ENCODE data around the gene ZBTB11.

Gene ZBTB11

DNA sequence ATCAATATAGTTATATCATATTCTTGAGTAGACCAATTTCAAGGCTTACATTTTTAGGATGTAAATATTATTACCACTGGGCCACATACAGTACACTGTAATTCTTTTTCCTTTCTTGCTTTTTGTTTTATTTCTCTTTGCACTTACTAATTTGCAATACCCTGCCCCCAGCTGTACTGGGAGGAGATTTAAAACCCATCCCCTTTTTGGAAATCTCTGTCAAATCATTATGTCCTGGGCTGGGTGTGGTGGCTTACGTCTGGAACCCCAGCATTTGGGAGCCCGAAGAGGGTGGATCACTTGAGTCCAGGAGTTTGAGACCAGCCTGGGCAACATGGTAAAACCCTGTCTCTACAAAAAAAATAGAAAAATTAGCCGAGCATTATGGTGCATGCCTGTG lies 16.2 kb downstream of the ZBTB11 start:
- H3K27ac ChIP-seq (replicated peaks; ENCODE audit: low read length) = no peak overlapping the region
- H2AFZ ChIP-seq (ENCODE audit: low read length) = no peak overlapping the region
- no peak overlapping the region for H4K91ac ChIP-seq (ENCODE audit: low read depth, low read length, poor library complexity)
- H3K79me1 ChIP-seq (ENCODE audit: low read depth, low read length) = no peaks in the 10 kb centered on the region
- no peak overlapping the region for H3K23ac ChIP-seq (ENCODE audit: low read depth, low read length, poor library complexity)
- no peak overlapping the region for H4K8ac ChIP-seq (ENCODE audit: low read depth, low read length)
- H2BK5ac ChIP-seq (ENCODE audit: low read length) = no peak overlapping the region
- H2BK15ac ChIP-seq (ENCODE audit: low read length) = no peak overlapping the region
- H3K4ac ChIP-seq (ENCODE audit: low read length) = no peak overlapping the region
- H3K36me3 ChIP-seq (replicated peaks in 1 of 2; ENCODE audit: control insufficient read depth in 2 of 2, insufficient read depth in 2 of 2, low read length in 2 of 2) = peaks cover 7 to 95% of the 10 kb centered on the region in 2 donors
- H2BK12ac ChIP-seq (ENCODE audit: low read length) = no peak overlapping the region
- no peaks in the 10 kb centered on the region for H3K27me3 ChIP-seq (ENCODE audit: control insufficient read depth in 3 of 3, insufficient read depth in 3 of 3, low read depth in 1 of 3, low read length in 3 of 3)
- no peak overlapping the region for H3K9ac ChIP-seq (ENCODE audit: low read depth, low read length, poor library complexity)
- no peak overlapping the region for H3K4me2 ChIP-seq (ENCODE audit: insufficient read depth, low read length, poor library complexity, severe bottlenecking)
- DNase-seq (ENCODE audit: low spot score) = no peak
- H3K4me3 ChIP-seq (ENCODE audit: low read length in 2 of 2) = no peak overlapping the region
- no peak overlapping the region for H2AK5ac ChIP-seq (ENCODE audit: low read depth, low read length)
- WGBS, 2 donors (ENCODE audit: extremely low coverage in 2 of 2, insufficient read length in 2 of 2, insufficient replicate concordance in 1 of 2) = no CpG with 5 or more reads among the region's 3 CpGs
- H3K14ac ChIP-seq (ENCODE audit: low read length) = no peak overlapping the region
- H3K18ac ChIP-seq (ENCODE audit: low read length) = no peak overlapping the region
- H3K9me3 ChIP-seq (replicated peaks in 1 of 2; ENCODE audit: control insufficient read depth in 2 of 2, insufficient read depth in 1 of 2, low read depth in 1 of 2, low read length in 2 of 2) = no peaks in the 10 kb centered on the region
- H3K4me1 ChIP-seq (ENCODE audit: control insufficient read depth in 2 of 2, insufficient read depth in 1 of 2, low read depth in 1 of 2, low read length in 2 of 2) = no peaks in the 10 kb centered on the region
- H2BK120ac ChIP-seq (ENCODE audit: low read depth, low read length) = no peak overlapping the region

DNA sequence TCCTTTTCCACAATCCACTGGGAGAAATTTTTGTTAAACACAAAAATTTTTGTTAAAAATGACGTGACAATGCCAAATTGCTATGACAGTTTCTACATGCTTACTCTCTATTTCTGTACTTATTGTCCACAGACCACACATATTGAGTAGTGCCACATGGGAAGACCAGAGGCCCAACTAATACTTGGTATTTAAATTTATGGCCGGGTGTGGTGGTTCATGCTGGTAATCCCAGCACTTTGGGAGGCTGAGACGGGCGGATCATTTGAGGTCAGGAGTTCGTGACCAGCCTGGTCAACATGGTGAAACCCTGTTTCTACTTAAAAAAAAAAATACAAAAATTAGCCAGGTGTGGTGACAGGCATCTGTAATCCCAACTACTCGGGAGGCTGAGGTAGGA lies 20.3 kb downstream of the ZBTB11 start:
- Histone ChIP-seq H3K27me3 (ENCODE audit: control insufficient read depth in 3 of 3, insufficient read depth in 3 of 3, low read depth in 1 of 3, low read length in 3 of 3) (no peaks in the 10 kb centered on the region), H4K8ac (ENCODE audit: low read depth, low read length) (no peak overlapping the region), H3K9me3 (replicated peaks in 1 of 2; ENCODE audit: control insufficient read depth in 2 of 2, insufficient read depth in 1 of 2, low read depth in 1 of 2, low read length in 2 of 2) (no peaks in the 10 kb centered on the region), H2AK5ac (ENCODE audit: low read depth, low read length) (no peak overlapping the region), H3K9ac (ENCODE audit: low read depth, low read length, poor library complexity) (no peak overlapping the region), H2AFZ (ENCODE audit: low read length) (no peak overlapping the region), H2BK15ac (ENCODE audit: low read length) (no peak overlapping the region), H3K79me1 (ENCODE audit: low read depth, low read length) (no peaks in the 10 kb centered on the region), H3K27ac (replicated peaks; ENCODE audit: low read length) (no peak overlapping the region), H3K18ac (ENCODE audit: low read length) (no peak overlapping the region), H3K4me3 (ENCODE audit: low read length in 2 of 2) (no peak overlapping the region), H3K23ac (ENCODE audit: low read depth, low read length, poor library complexity) (no peak overlapping the region), H3K4me1 (ENCODE audit: control insufficient read depth in 2 of 2, insufficient read depth in 1 of 2, low read depth in 1 of 2, low read length in 2 of 2) (no peaks in the 10 kb centered on the region), H3K14ac (ENCODE audit: low read length) (no peak overlapping the region), H3K4ac (ENCODE audit: low read length) (no peak overlapping the region), H3K36me3 (replicated peaks in 1 of 2; ENCODE audit: control insufficient read depth in 2 of 2, insufficient read depth in 2 of 2, low read length in 2 of 2) (peaks cover 6 to 96% of the 10 kb centered on the region in 2 donors), H4K91ac (ENCODE audit: low read depth, low read length, poor library complexity) (no peak overlapping the region), H2BK120ac (ENCODE audit: low read depth, low read length) (no peak overlapping the region), H2BK12ac (ENCODE audit: low read length) (no peak overlapping the region), H2BK5ac (ENCODE audit: low read length) (no peak overlapping the region), H3K4me2 (ENCODE audit: insufficient read depth, low read length, poor library complexity, severe bottlenecking) (no peak overlapping the region)
- no CpG with 5 or more reads among the region's 6 CpGs for WGBS, 2 donors (ENCODE audit: extremely low coverage in 2 of 2, insufficient read length in 2 of 2, insufficient replicate concordance in 1 of 2)
- no peak for DNase-seq (ENCODE audit: low spot score)

DNA sequence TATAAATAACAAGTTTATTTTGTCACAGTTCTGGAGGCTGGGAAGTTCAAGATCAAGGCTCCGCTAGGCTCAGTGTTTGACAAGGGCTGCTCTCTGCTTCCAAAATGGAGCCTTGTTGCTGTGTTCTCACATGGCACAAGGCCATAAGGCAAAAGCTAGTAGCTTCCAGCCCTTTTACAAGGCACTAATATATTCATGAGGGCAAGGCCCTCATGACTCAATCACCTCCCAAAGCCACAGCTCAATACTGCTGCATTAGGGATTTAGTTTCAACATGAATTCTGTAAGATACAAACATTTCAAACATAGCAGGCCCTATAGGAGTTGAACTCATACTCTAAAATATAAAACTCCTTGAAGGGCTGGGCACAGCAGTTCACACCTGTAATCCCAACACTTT lies 30.2 kb downstream of the ZBTB11 start:
- no peak overlapping the region for H3K9ac ChIP-seq (ENCODE audit: low read depth, low read length, poor library complexity)
- no peaks in the 10 kb centered on the region for H3K79me1 ChIP-seq (ENCODE audit: low read depth, low read length)
- H2AFZ ChIP-seq (ENCODE audit: low read length) = no peak overlapping the region
- H3K4me3 ChIP-seq (ENCODE audit: low read length in 2 of 2) = no peak overlapping the region
- H3K4ac ChIP-seq (ENCODE audit: low read length) = no peak overlapping the region
- H3K27me3 ChIP-seq (ENCODE audit: control insufficient read depth in 3 of 3, insufficient read depth in 3 of 3, low read depth in 1 of 3, low read length in 3 of 3) = no peaks in the 10 kb centered on the region
- no peak overlapping the region for H2BK12ac ChIP-seq (ENCODE audit: low read length)
- H2BK120ac ChIP-seq (ENCODE audit: low read depth, low read length) = no peak overlapping the region
- no CpG with 5 or more reads among the region's 1 CpG for WGBS, 2 donors (ENCODE audit: extremely low coverage in 2 of 2, insufficient read length in 2 of 2, insufficient replicate concordance in 1 of 2)
- no peak overlapping the region for H3K4me2 ChIP-seq (ENCODE audit: insufficient read depth, low read length, poor library complexity, severe bottlenecking)
- no peak overlapping the region for H4K8ac ChIP-seq (ENCODE audit: low read depth, low read length)
- peaks cover 2 to 7% of the 10 kb centered on the region in 2 donors for H3K9me3 ChIP-seq (replicated peaks in 1 of 2; ENCODE audit: control insufficient read depth in 2 of 2, insufficient read depth in 1 of 2, low read depth in 1 of 2, low read length in 2 of 2)
- H2AK5ac ChIP-seq (ENCODE audit: low read depth, low read length) = no peak overlapping the region
- no peaks in the 10 kb centered on the region for H3K4me1 ChIP-seq (ENCODE audit: control insufficient read depth in 2 of 2, insufficient read depth in 1 of 2, low read depth in 1 of 2, low read length in 2 of 2)
- H3K27ac ChIP-seq (replicated peaks; ENCODE audit: low read length) = no peak overlapping the region
- H3K36me3 ChIP-seq (replicated peaks in 1 of 2; ENCODE audit: control insufficient read depth in 2 of 2, insufficient read depth in 2 of 2, low read length in 2 of 2) = peaks cover 10 to 41% of the 10 kb centered on the region in 2 donors
- H3K14ac ChIP-seq (ENCODE audit: low read length) = no peak overlapping the region
- H3K23ac ChIP-seq (ENCODE audit: low read depth, low read length, poor library complexity) = no peak overlapping the region
- H2BK5ac ChIP-seq (ENCODE audit: low read length) = no peak overlapping the region
- no peak for DNase-seq (ENCODE audit: low spot score)
- no peak overlapping the region for H2BK15ac ChIP-seq (ENCODE audit: low read length)
- no peak overlapping the region for H3K18ac ChIP-seq (ENCODE audit: low read length)
- H4K91ac ChIP-seq (ENCODE audit: low read depth, low read length, poor library complexity) = no peak overlapping the region

DNA sequence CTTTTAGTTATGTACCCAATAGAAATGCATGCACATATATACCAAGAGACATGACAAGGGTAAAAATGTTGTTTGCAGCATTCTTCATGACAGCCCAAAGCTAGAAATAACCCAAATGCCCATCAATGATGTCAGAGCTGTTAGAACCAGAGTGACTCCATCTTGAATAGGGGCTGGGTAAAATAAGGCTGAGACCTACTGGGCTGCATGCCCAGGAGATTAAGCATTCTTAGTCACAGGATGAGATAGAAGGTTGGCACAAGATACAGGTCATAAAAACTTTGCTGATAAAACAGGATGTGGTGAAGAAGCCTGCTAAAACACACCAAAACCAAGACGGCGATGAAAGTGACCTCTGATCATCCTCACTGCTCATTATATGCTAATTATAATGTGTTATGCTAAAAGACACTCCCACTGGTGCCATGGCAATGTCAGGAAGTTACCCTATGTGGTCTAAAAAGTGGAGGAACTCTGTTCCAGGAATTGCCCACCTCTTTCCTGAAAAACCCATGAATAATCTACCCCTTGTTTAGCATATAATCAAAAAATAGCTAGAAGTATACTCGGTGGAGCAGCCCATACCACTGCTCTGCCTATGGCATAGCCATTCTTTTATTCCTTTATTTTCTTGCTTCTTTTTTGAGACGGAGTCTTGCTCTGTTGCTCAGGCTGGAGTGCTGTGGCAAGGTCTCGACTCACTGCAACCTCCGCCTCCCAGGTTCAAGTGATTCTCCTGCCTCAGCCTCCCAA lies 32.9 kb downstream of the ZBTB11 start:
- Histone ChIP-seq H3K9me3 (replicated peaks in 1 of 2; ENCODE audit: control insufficient read depth in 2 of 2, insufficient read depth in 1 of 2, low read depth in 1 of 2, low read length in 2 of 2) (peaks cover 2 to 6% of the 10 kb centered on the region in 2 donors), H4K8ac (ENCODE audit: low read depth, low read length) (no peak overlapping the region), H3K4ac (ENCODE audit: low read length) (no peak overlapping the region), H3K4me3 (ENCODE audit: low read length in 2 of 2) (no peak overlapping the region), H2AFZ (ENCODE audit: low read length) (no peak overlapping the region), H2AK5ac (ENCODE audit: low read depth, low read length) (no peak overlapping the region), H3K14ac (ENCODE audit: low read length) (no peak overlapping the region), H2BK5ac (ENCODE audit: low read length) (no peak overlapping the region), H3K18ac (ENCODE audit: low read length) (no peak overlapping the region), H2BK15ac (ENCODE audit: low read length) (no peak overlapping the region), H4K91ac (ENCODE audit: low read depth, low read length, poor library complexity) (no peak overlapping the region), H2BK12ac (ENCODE audit: low read length) (no peak overlapping the region), H3K27me3 (ENCODE audit: control insufficient read depth in 3 of 3, insufficient read depth in 3 of 3, low read depth in 1 of 3, low read length in 3 of 3) (no peaks in the 10 kb centered on the region), H3K79me1 (ENCODE audit: low read depth, low read length) (no peaks in the 10 kb centered on the region), H3K4me2 (ENCODE audit: insufficient read depth, low read length, poor library complexity, severe bottlenecking) (no peak overlapping the region), H3K23ac (ENCODE audit: low read depth, low read length, poor library complexity) (no peak overlapping the region), H2BK120ac (ENCODE audit: low read depth, low read length) (no peak overlapping the region), H3K27ac (replicated peaks; ENCODE audit: low read length) (no peak overlapping the region), H3K9ac (ENCODE audit: low read depth, low read length, poor library complexity) (no peak overlapping the region), H3K4me1 (ENCODE audit: control insufficient read depth in 2 of 2, insufficient read depth in 1 of 2, low read depth in 1 of 2, low read length in 2 of 2) (no peaks in the 10 kb centered on the region), H3K36me3 (replicated peaks in 1 of 2; ENCODE audit: control insufficient read depth in 2 of 2, insufficient read depth in 2 of 2, low read length in 2 of 2) (peaks cover 6 to 15% of the 10 kb centered on the region in 2 donors)
- DNase-seq (ENCODE audit: low spot score) = no peak
- WGBS, 2 donors (ENCODE audit: extremely low coverage in 2 of 2, insufficient read length in 2 of 2, insufficient replicate concordance in 1 of 2) = no CpG with 5 or more reads among the region's 6 CpGs

All from neuronal stem cell (in vitro differentiated cells).